HuH-7 (cell line): ENCODE measurements around the gene PCSK7.
"Not testable (repeated sequence)": the region's sequence is repeated elsewhere in the genome, so short reads cannot be mapped to it uniquely, and the experiment has no call there.

Source experiments
- DNase-seq: peaks from one replicate; pipeline ENCODE4 v3.0.0; 2011; ENCODE audit warnings: low spot score

Gene PCSK7

GRCh38 chr11:117214404-117215110, 17.3 kb downstream of the PCSK7 start:
- DNase-seq, result no peak

GRCh38 chr11:117212697-117213355, 19.0 kb downstream of the PCSK7 start:
- no peak for DNase-seq

GRCh38 chr11:117210620-117211019, 21.3 kb downstream of the PCSK7 start:
- DNase-seq, result no peak

- not testable (repeated sequence) for DNase-seq
Observed at GRCh38 chr11:117209351-117210125, 22.3 kb downstream of the PCSK7 start.

- DNase-seq, result not testable (repeated sequence)
Observed at GRCh38 chr11:117208710-117209109, 23.2 kb downstream of the PCSK7 start.

- DNase-seq, result not testable (repeated sequence)
Observed at GRCh38 chr11:117207481-117207880, 24.4 kb downstream of the PCSK7 start.

- DNase-seq, result not testable (repeated sequence)
Observed at GRCh38 chr11:117206859-117207258, 25.0 kb downstream of the PCSK7 start.

GRCh38 chr11:117206111-117206510, 25.8 kb downstream of the PCSK7 start:
- DNase-seq, result not testable (repeated sequence)

- DNase-seq, result no peak
Observed at GRCh38 chr11:117205211-117205818, 26.6 kb downstream of the PCSK7 start.

- DNase-seq, result no peak
Observed at GRCh38 chr11:117204283-117205080, 27.4 kb downstream of the PCSK7 start.

GRCh38 chr11:117203069-117203407, 28.8 kb downstream of the PCSK7 start:
- DNase-seq, result no peak

- no peak for DNase-seq
Observed at GRCh38 chr11:117202386-117203068, 29.3 kb downstream of the PCSK7 start.

GRCh38 chr11:117201658-117202305, 30.1 kb downstream of the PCSK7 start:
- no peak for DNase-seq

- no peak for DNase-seq
Observed at GRCh38 chr11:117200813-117201657, 30.8 kb downstream of the PCSK7 start.

GRCh38 chr11:117199916-117200812, 31.7 kb downstream of the PCSK7 start:
- DNase-seq, result no peak

GRCh38 chr11:117199053-117199915, 32.6 kb downstream of the PCSK7 start, which contains the start of gene TAGLN:
Gene TAGLN, plus strand, starts transcription at chr11:117199370. Its CDS starts 3,644 bp downstream, at chr11:117203014.
- DNase-seq, result no peak

- DNase-seq, result no peak
Observed at GRCh38 chr11:117198613-117199012, 33.3 kb downstream of the PCSK7 start.
